DMS 273 treated with DMSO at 0.1 percent for 48 hours (cell line): ENCODE results near the gene DDX24.

ENCODE experiments used
- DNase-seq: peaks from one replicate; lab custom pipeline; 2025; lab: John Stamatoyannopoulos, UW

DDX24 gene

GRCh38 chr14:94113908-94114588, 33.0 kb upstream of the DDX24 start:
- no peak for DNase-seq

- DNase-seq = no peak
Measured at GRCh38 chr14:94113490-94113889, 32.5 kb upstream of the DDX24 start.

- DNase-seq = no peak
Measured at GRCh38 chr14:94113073-94113472, 32.1 kb upstream of the DDX24 start.

GRCh38 chr14:94112513-94113063, 31.6 kb upstream of the DDX24 start:
- DNase-seq = no peak

GRCh38 chr14:94111276-94112095, 30.5 kb upstream of the DDX24 start:
- no peak for DNase-seq

GRCh38 chr14:94110552-94111181, 29.7 kb upstream of the DDX24 start, which contains the start of gene IFI27:
TSS of gene IFI27 (plus strand) at chr14:94110736.
- DNase-seq = no peak

GRCh38 chr14:94109915-94110250, 28.9 kb upstream of the DDX24 start:
- DNase-seq = no peak

- no peak for DNase-seq
Measured at GRCh38 chr14:94104731-94105130, 23.7 kb upstream of the DDX24 start.

GRCh38 chr14:94103554-94104150, 22.6 kb upstream of the DDX24 start:
- no peak for DNase-seq

GRCh38 chr14:94102768-94103482, 21.9 kb upstream of the DDX24 start:
- DNase-seq = no peak

- no peak for DNase-seq
Measured at GRCh38 chr14:94101748-94102147, 20.7 kb upstream of the DDX24 start.

GRCh38 chr14:94100847-94101246, 19.8 kb upstream of the DDX24 start:
- DNase-seq = no peak

- DNase-seq = no peak
Measured at GRCh38 chr14:94099006-94099405, 18.0 kb upstream of the DDX24 start.

- DNase-seq = no peak
Measured at GRCh38 chr14:94098326-94098992, 17.5 kb upstream of the DDX24 start.

GRCh38 chr14:94097091-94097490, 16.1 kb upstream of the DDX24 start:
- no peak for DNase-seq

- DNase-seq = no peak
Measured at GRCh38 chr14:94093418-94093817, 12.4 kb upstream of the DDX24 start.

GRCh38 chr14:94089479-94089878, 8.5 kb upstream of the DDX24 start:
- no peak for DNase-seq

- no peak for DNase-seq
Measured at GRCh38 chr14:94088516-94088915, 7.5 kb upstream of the DDX24 start.

- no peak for DNase-seq
Measured at GRCh38 chr14:94087891-94088290, 6.9 kb upstream of the DDX24 start.

GRCh38 chr14:94081386-94081820, 401 bp upstream of the DDX24 start:
- DNase-seq = no peak
